D721Med (cell line): ENCODE measurements around the gene NUPR1.

Source experiments
- DNase-seq: peaks from one replicate; pipeline ENCODE4 v3.0.0; 2011; ENCODE audit warnings: low spot score; ENCODE audit not compliant: insufficient read length
- FAIRE-seq: peaks from 2 replicates; lab custom pipeline; 2011; peaks lifted over from hg19 to GRCh38; lab: Jason Lieb, UNC
- CTCF ChIP-seq: IDR thresholded peaks from 2 replicates; pipeline ENCODE4 v1.5.1; 2012; ENCODE audit warnings: mild to moderate bottlenecking, control low read depth; ENCODE audit not compliant: insufficient read depth; ENCODE audit errors: missing control alignments

Gene NUPR1

GRCh38 chr16:28511031-28511430 is 27.7 kb downstream of the NUPR1 start:
- FAIRE-seq (no peak), DNase-seq (no peak)
- no peak for TF ChIP-seq CTCF

GRCh38 chr16:28505489-28506137 is 33.2 kb downstream of the NUPR1 start:
- TF ChIP-seq CTCF: no peak

GRCh38 chr16:28504707-28505404 is 33.9 kb downstream of the NUPR1 start:
- DNase-seq (no peak), FAIRE-seq (no peak)
- TF ChIP-seq CTCF: no peak

More at GRCh38 chr16:28505489-28506137, 33.2 kb downstream of the NUPR1 start:
- DNase-seq (no peak), FAIRE-seq (no peak)

- DNase-seq (no peak), FAIRE-seq (no peak)
- no peak for TF ChIP-seq CTCF
These were observed 35.1 kb downstream of the NUPR1 start for GRCh38 chr16:28503470-28504259.

GRCh38 chr16:28502290-28502689 is 36.5 kb downstream of the NUPR1 start:
- no peak for FAIRE-seq

More at GRCh38 chr16:28502290-28502689, 36.5 kb downstream of the NUPR1 start:
- no peak for TF ChIP-seq CTCF
- DNase-seq: no peak
